Panc1 (cell line): Measurements from ENCODE around the gene ERRFI1.

Experiments
- CTCF ChIP-seq: fragments of 450-650 bp; IDR thresholded peaks from 2 replicates; pipeline ENCODE4 v1.5.1; 2017; ENCODE audit warnings: mild to moderate bottlenecking
- REST ChIP-seq, 2 experiments: IDR thresholded peaks; 2 replicates each; pipeline ENCODE4 v1.6.1; 2011 to 2012; ENCODE audit warnings: low read depth in 2 of 2, control low read depth in 1 of 2, low read length in 1 of 2, mild to moderate bottlenecking in 1 of 2, moderate library complexity in 1 of 2; ENCODE audit not compliant: insufficient read depth in 1 of 2

- TF ChIP-seq REST (IDR thresholded peaks at IDR 0.05; ENCODE audit: insufficient read depth in 1 of 2, low read depth in 2 of 2, low read length in 1 of 2): no peak
- no peak for TF ChIP-seq CTCF
These were observed 32.3 kb downstream of the ERRFI1 start for GRCh38 chr1:7993593-7994479.
